CD4-positive, alpha-beta memory T cell (primary cell): ENCODE results near the gene REM1. TPM values are rescaled to one million over a fixed set of nuclear protein-coding genes. Genes with fewer than 3 reads are reported as not detected.

Experiments used
- CTCF ChIA-PET: fragments of 350-600 bp; sonication (Branson Sonifier 250); formaldehyde crosslinking; loops from one replicate; lab custom pipeline; 2021; ENCODE audit warnings: inconsistent platforms; ENCODE audit not compliant: partially characterized antibody; lab: Charles Lee
- POLR2A ChIA-PET: fragments of 350-600 bp; sonication (Branson Sonifier 250); formaldehyde crosslinking; loops from one replicate; lab custom pipeline; 2021; ENCODE audit not compliant: partially characterized antibody; lab: Charles Lee
- DNase-seq, 5 donors: peaks; one replicate each; pipeline versions ENCODE4 v3.0.0 to v3.0.0-alpha.2; 2020 to 2022; ENCODE audit warnings: mixed read lengths in 1 of 5
- H3K27ac ChIP-seq: one replicate; pipeline ENCODE4 v1.7.0; 2013; ENCODE audit warnings: low read depth, low read length
- H3K27me3 ChIP-seq: 2 replicates; pipeline ENCODE4 v1.7.0; 2013; ENCODE audit warnings: mild to moderate bottlenecking, low read length, moderate library complexity; ENCODE audit not compliant: insufficient read depth
- H3K36me3 ChIP-seq: 2 replicates; pipeline ENCODE4 v1.7.0; 2013; ENCODE audit warnings: mild to moderate bottlenecking, low read length, moderate library complexity; ENCODE audit not compliant: insufficient read depth
- H3K4me1 ChIP-seq: 2 replicates; pipeline ENCODE4 v1.7.0; 2013; ENCODE audit warnings: mild to moderate bottlenecking, low read length, moderate library complexity; ENCODE audit not compliant: insufficient read depth
- H3K4me3 ChIP-seq, 2 donors: one replicate each; pipeline ENCODE4 v1.7.0; 2013; ENCODE audit warnings: low read length in 2 of 2, mild to moderate bottlenecking in 1 of 2
- H3K9me3 ChIP-seq, 2 donors: one replicate each; pipeline ENCODE4 v1.7.0; 2013; ENCODE audit warnings: low read length in 2 of 2, control low read depth in 1 of 2; ENCODE audit not compliant: control insufficient read depth in 1 of 2
- H3K27ac Mint-ChIP-seq, 7 donors: one replicate each; pipeline ENCODE4 v1.8.0; 2020 to 2021; ENCODE audit warnings: mixed read lengths in 7 of 7, mild to moderate bottlenecking in 6 of 7, inconsistent platforms in 3 of 7, moderate library complexity in 3 of 7
- H3K27me3 Mint-ChIP-seq, 2 donors: one replicate each; pipeline ENCODE4 v1.8.0; 2020 to 2021; ENCODE audit warnings: mixed read lengths in 2 of 2
- H3K36me3 Mint-ChIP-seq, 2 donors: one replicate each; pipeline ENCODE4 v1.8.0; 2020 to 2021; ENCODE audit warnings: mixed read lengths in 2 of 2, inconsistent platforms in 1 of 2, mild to moderate bottlenecking in 1 of 2
- H3K4me1 Mint-ChIP-seq, 4 donors: one replicate each; pipeline ENCODE4 v1.8.0; 2020 to 2021; ENCODE audit warnings: mixed read lengths in 4 of 4, mild to moderate bottlenecking in 1 of 4
- H3K4me3 Mint-ChIP-seq, 8 donors: one replicate each; pipeline ENCODE4 v1.8.0; 2020 to 2021; ENCODE audit warnings: mixed read lengths in 8 of 8, mild to moderate bottlenecking in 7 of 8, moderate library complexity in 6 of 8, inconsistent platforms in 3 of 8
- H3K9me3 Mint-ChIP-seq, 8 donors: one replicate each; pipeline ENCODE4 v1.8.0; 2020 to 2021; ENCODE audit warnings: mixed read lengths in 8 of 8, mild to moderate bottlenecking in 5 of 8, inconsistent platforms in 3 of 8, moderate library complexity in 1 of 8
- intact Hi-C: fragments of 100-400 bp; cut with micrococcal nuclease; formaldehyde crosslinking; loops from one replicate; pipeline ENCODE4 v1.15.1; 2023
- polyA plus RNA-seq, 2 donors: library from polyadenylated mRNA; unstranded; fragments of 300-500 nt; fragmentation: Illumina TruSeq; gene quantifications; one replicate each; pipeline ENCODE4 v1.2.3, GENCODE V29; 2021
- total RNA-seq, 2 experiments: library from RNA; stranded (reverse); gene quantifications; one replicate each; pipeline ENCODE4 v1.2.3, GENCODE V29; 2021

Gene REM1
- total and polyA plus RNA-seq, 4 experiments from 2014 or later = not detected

GRCh38 chr20:31485450-31486339 is 10.6 kb downstream of the REM1 start:
- CTCF ChIA-PET = interaction anchor here (3.7 kb wide), 1 partner anchor 17 kb away, joined by 20 read pairs; no protein-coding TSS in a partner anchor
- Histone ChIP-seq H3K27me3 (no peaks in the 10 kb centered on the region), H3K36me3 (no peaks in the 10 kb centered on the region), H3K4me1 (no peaks in the 10 kb centered on the region), H3K4me3 (no peak overlapping the region), H3K27ac (no peak overlapping the region), H3K9me3 (no peaks in the 10 kb centered on the region)
- H3K27me3 Mint-ChIP-seq = peaks cover 13 to 16% of the 10 kb centered on the region in 2 donors
- no peaks in the 10 kb centered on the region for H3K36me3 Mint-ChIP-seq
- intact Hi-C loops = no loop called here
- H3K27ac Mint-ChIP-seq = no peak overlapping the region
- H3K4me1 Mint-ChIP-seq = peaks cover 0 to 6% (median 4%) of the 10 kb centered on the region in 4 donors
- H3K9me3 Mint-ChIP-seq = peaks cover 0 to 5% (median 0%) of the 10 kb centered on the region in 8 donors
- no peak overlapping the region for H3K4me3 Mint-ChIP-seq
- no peak for DNase-seq
- POLR2A ChIA-PET = no interaction called here

- Histone ChIP-seq H3K27me3 (no peaks in the 10 kb centered on the region), H3K4me1 (no peaks in the 10 kb centered on the region), H3K9me3 (no peaks in the 10 kb centered on the region), H3K27ac (no peak overlapping the region), H3K36me3 (no peaks in the 10 kb centered on the region), H3K4me3 (no peak overlapping the region)
- peaks cover 0 to 6% (median 4%) of the 10 kb centered on the region in 4 donors for H3K4me1 Mint-ChIP-seq
- ChIA-PET POLR2A (no interaction called here), CTCF (interaction anchor here (3.7 kb wide), 1 partner anchor 14 kb away, joined by 20 read pairs; no protein-coding TSS in a partner anchor)
- no peak overlapping the region for H3K4me3 Mint-ChIP-seq
- H3K9me3 Mint-ChIP-seq = peaks cover 0 to 4% (median 0%) of the 10 kb centered on the region in 8 donors
- intact Hi-C loops = no loop called here
- peaks cover 10 to 14% of the 10 kb centered on the region in 2 donors for H3K27me3 Mint-ChIP-seq
- no peaks in the 10 kb centered on the region for H3K36me3 Mint-ChIP-seq
- DNase-seq = no peak
- H3K27ac Mint-ChIP-seq = no peak overlapping the region
These were observed 13.0 kb downstream of the REM1 start for GRCh38 chr20:31488115-31488514.

- ChIA-PET POLR2A (no interaction called here), CTCF (interaction anchor here (3.7 kb wide), 1 partner anchor 13 kb away, joined by 20 read pairs; no protein-coding TSS in a partner anchor)
- no peaks in the 10 kb centered on the region for H3K27me3 ChIP-seq
- H3K4me1 ChIP-seq = no peaks in the 10 kb centered on the region
- H3K27ac ChIP-seq = no peak overlapping the region
- no peak for DNase-seq
- H3K36me3 Mint-ChIP-seq = no peaks in the 10 kb centered on the region
- no peak overlapping the region for H3K27ac Mint-ChIP-seq
- H3K27me3 Mint-ChIP-seq = peaks cover 12 to 17% of the 10 kb centered on the region in 2 donors
- H3K9me3 ChIP-seq = no peaks in the 10 kb centered on the region
- H3K4me3 Mint-ChIP-seq = no peak overlapping the region
- H3K36me3 ChIP-seq = no peaks in the 10 kb centered on the region
- H3K4me3 ChIP-seq = no peak overlapping the region
- peaks cover 0 to 6% (median 4%) of the 10 kb centered on the region in 4 donors for H3K4me1 Mint-ChIP-seq
- intact Hi-C loops = no loop called here
- peaks cover 0 to 4% (median 0%) of the 10 kb centered on the region in 8 donors for H3K9me3 Mint-ChIP-seq
These were observed 14.1 kb downstream of the REM1 start for GRCh38 chr20:31489152-31489551.

GRCh38 chr20:31490752-31491151 is 15.7 kb downstream of the REM1 start:
- Histone ChIP-seq H3K4me1 (no peaks in the 10 kb centered on the region), H3K27me3 (no peaks in the 10 kb centered on the region), H3K36me3 (no peaks in the 10 kb centered on the region), H3K27ac (no peak overlapping the region), H3K4me3 (no peak overlapping the region), H3K9me3 (no peaks in the 10 kb centered on the region)
- H3K4me1 Mint-ChIP-seq = peaks cover 0 to 4% (median 1%) of the 10 kb centered on the region in 4 donors
- CTCF ChIA-PET = interaction anchor here (4.4 kb wide), 1 partner anchor 11 kb away, joined by 30 read pairs; no protein-coding TSS in a partner anchor
- H3K9me3 Mint-ChIP-seq = no peaks in the 10 kb centered on the region
- POLR2A ChIA-PET = no interaction called here
- no peak overlapping the region for H3K4me3 Mint-ChIP-seq
- intact Hi-C loops = no loop called here
- no peak for DNase-seq
- H3K27ac Mint-ChIP-seq = no peak overlapping the region
- peaks cover 8 to 11% of the 10 kb centered on the region in 2 donors for H3K27me3 Mint-ChIP-seq
- H3K36me3 Mint-ChIP-seq = no peaks in the 10 kb centered on the region

GRCh38 chr20:31494131-31494530 is 19.0 kb downstream of the REM1 start:
- Histone ChIP-seq H3K4me1 (no peaks in the 10 kb centered on the region), H3K9me3 (no peaks in the 10 kb centered on the region), H3K27me3 (peaks cover 4% of the 10 kb centered on the region), H3K36me3 (no peaks in the 10 kb centered on the region), H3K27ac (no peak overlapping the region), H3K4me3 (no peak overlapping the region)
- Mint-ChIP-seq H3K9me3 (no peaks in the 10 kb centered on the region), H3K4me1 (no peaks in the 10 kb centered on the region), H3K36me3 (no peaks in the 10 kb centered on the region), H3K27ac (no peak overlapping the region), H3K4me3 (no peak overlapping the region), H3K27me3 (peaks cover 10 to 13% of the 10 kb centered on the region in 2 donors)
- POLR2A ChIA-PET = no interaction called here
- intact Hi-C loops = no loop called here
- no peak for DNase-seq
- CTCF ChIA-PET = interaction anchor here (1.2 kb wide), 1 partner anchor 9 kb away, joined by 4 read pairs; no protein-coding TSS in a partner anchor

- Histone ChIP-seq H3K4me1 (no peaks in the 10 kb centered on the region), H3K4me3 (no peak overlapping the region), H3K9me3 (no peaks in the 10 kb centered on the region), H3K27me3 (peaks cover 4% of the 10 kb centered on the region), H3K27ac (no peak overlapping the region), H3K36me3 (no peaks in the 10 kb centered on the region)
- POLR2A ChIA-PET = no interaction called here
- Mint-ChIP-seq H3K4me1 (no peaks in the 10 kb centered on the region), H3K4me3 (no peak overlapping the region), H3K27ac (no peak overlapping the region), H3K27me3 (peaks cover 11 to 12% of the 10 kb centered on the region in 2 donors), H3K36me3 (no peaks in the 10 kb centered on the region), H3K9me3 (no peaks in the 10 kb centered on the region)
- no peak for DNase-seq
- CTCF ChIA-PET = no interaction called here
- intact Hi-C loops = no loop called here
These were observed 21.7 kb downstream of the REM1 start for GRCh38 chr20:31496761-31497295.

GRCh38 chr20:31497838-31498540 is 22.9 kb downstream of the REM1 start:
- Histone ChIP-seq H3K4me1 (no peaks in the 10 kb centered on the region), H3K4me3 (no peak overlapping the region), H3K27ac (no peak overlapping the region), H3K27me3 (peaks cover 4% of the 10 kb centered on the region), H3K36me3 (no peaks in the 10 kb centered on the region), H3K9me3 (no peaks in the 10 kb centered on the region)
- ChIA-PET CTCF (no interaction called here), POLR2A (no interaction called here)
- no peak overlapping the region for H3K27ac Mint-ChIP-seq
- no peak for DNase-seq
- no peak overlapping the region for H3K4me3 Mint-ChIP-seq
- peaks cover 11 to 12% of the 10 kb centered on the region in 2 donors for H3K27me3 Mint-ChIP-seq
- no peaks in the 10 kb centered on the region for H3K36me3 Mint-ChIP-seq
- intact Hi-C loops = no loop called here
- peaks cover 0 to 11% (median under 1%) of the 10 kb centered on the region in 4 donors for H3K4me1 Mint-ChIP-seq
- H3K9me3 Mint-ChIP-seq = no peaks in the 10 kb centered on the region
